SK-N-SH (cell line): ENCODE results near the gene CRIP3. TPM values are rescaled to one million over a fixed set of nuclear protein-coding genes. Genes with fewer than 3 reads are reported as not detected.

Source experiments
- CTCF ChIA-PET: fragments of 300-600, 350-600 bp; formaldehyde crosslinking; extraction: SDS; loops from one replicate; lab custom pipeline; 2021; lab: Yijun Ruan, JAX
- POLR2A ChIA-PET: fragments of 350-600 bp; sonication (Branson Sonifier 250); formaldehyde crosslinking; extraction: SDS; loops from one replicate; lab custom pipeline; 2020; ENCODE audit warnings: antibody characterized with exemption, inconsistent platforms; lab: Yijun Ruan, JAX
- DNase-seq: peaks from one replicate; pipeline ENCODE4 v3.0.0; 2012
- H2AFZ ChIP-seq: fragments of 200-600 bp; sonication (generic); 2 replicates; pipeline ENCODE4 v1.8.1; 2016; ENCODE audit warnings: antibody characterized with exemption, mild to moderate bottlenecking, low read depth
- H3F3A ChIP-seq: fragments of 200-600 bp; sonication (generic); replicated peaks from 2 replicates; pipeline ENCODE3; 2016; ENCODE audit warnings: antibody characterized with exemption, mild to moderate bottlenecking; ENCODE audit not compliant: insufficient read depth
- H3K27ac ChIP-seq, 2 experiments: fragments of 200-500 bp in 1 of 2; fragments of 200-600 bp in 1 of 2; sonication (Bioruptor generic) in 1 of 2; sonication (generic), shearing (Covaris generic) in 1 of 2; 2 replicates each; pipeline versions ENCODE4 v1.5.1 to v1.6.1; 2014 to 2016; ENCODE audit warnings: low read depth in 2 of 2, inconsistent platforms in 1 of 2, low read length in 1 of 2, mild to moderate bottlenecking in 1 of 2, mixed read lengths in 1 of 2
- H3K27me3 ChIP-seq: fragments of 200-600 bp; sonication (generic), shearing (Covaris generic); 2 replicates; pipeline ENCODE4 v1.6.1; 2016; ENCODE audit warnings: mixed run types; ENCODE audit not compliant: insufficient read depth
- H3K36me3 ChIP-seq, 2 experiments: fragments of 200-500 bp in 1 of 2; fragments of 200-600 bp in 1 of 2; sonication (Bioruptor generic) in 1 of 2; sonication (generic) in 1 of 2; replicated peaks in 1 of 2; 2 replicates each; pipeline versions ENCODE3 to v1.5.1; 2014 to 2016; ENCODE audit warnings: low read length in 1 of 2, mild to moderate bottlenecking in 1 of 2; ENCODE audit not compliant: insufficient read depth in 2 of 2, control insufficient read depth in 1 of 2
- H3K4me1 ChIP-seq, 2 experiments: fragments of 200-500 bp in 1 of 2; fragments of 200-600 bp in 1 of 2; sonication (Bioruptor generic) in 1 of 2; sonication (generic), shearing (Covaris generic) in 1 of 2; 2 replicates each; pipeline versions ENCODE4 v1.5.1 to v1.6.1; 2014 to 2016; ENCODE audit warnings: low read depth in 1 of 2, low read length in 1 of 2, mixed run types in 1 of 2; ENCODE audit not compliant: insufficient read depth in 2 of 2, control insufficient read depth in 1 of 2
- H3K4me2 ChIP-seq: fragments of 200-600 bp; sonication (generic), shearing (Covaris generic); 2 replicates; pipeline ENCODE4 v1.6.1; 2017; ENCODE audit warnings: mixed run types
- H3K4me3 ChIP-seq, 2 experiments: fragments of 200-500 bp in 1 of 2; fragments of 200-600 bp in 1 of 2; sonication (Bioruptor generic) in 1 of 2; sonication (generic), shearing (Covaris generic) in 1 of 2; 2 replicates each; pipeline versions ENCODE4 v1.5.1 to v1.8.1; 2014 to 2016; ENCODE audit warnings: low read depth in 2 of 2, inconsistent platforms in 1 of 2, low read length in 1 of 2, mild to moderate bottlenecking in 1 of 2, mixed read lengths in 1 of 2, moderate library complexity in 1 of 2
- H3K79me2 ChIP-seq: fragments of 200-600 bp; sonication (generic); 2 replicates; pipeline ENCODE4 v1.8.1; 2017; ENCODE audit warnings: mild to moderate bottlenecking; ENCODE audit not compliant: insufficient read depth
- H3K9ac ChIP-seq: fragments of 200-600 bp; sonication (generic); 2 replicates; pipeline ENCODE4 v1.6.1; 2017; ENCODE audit warnings: mixed run types
- H3K9me2 ChIP-seq: fragments of 200-600 bp; sonication (generic); 2 replicates; pipeline ENCODE4 v1.6.1; 2017; ENCODE audit warnings: mixed run types
- H3K9me3 ChIP-seq: fragments of 200-600 bp; sonication (generic); 2 replicates; pipeline ENCODE4 v1.6.1; 2017; ENCODE audit warnings: mixed run types, mild to moderate bottlenecking, moderate library complexity
- H4K20me1 ChIP-seq: fragments of 200-600 bp; sonication (generic); 2 replicates; pipeline ENCODE4 v1.6.1; 2017; ENCODE audit warnings: mild to moderate bottlenecking, mixed run types; ENCODE audit not compliant: insufficient read depth
- EP300 ChIP-seq, 2 experiments: IDR thresholded peaks; 2 replicates each; pipeline versions ENCODE4 v1.4.0 to v1.6.1; 2012; ENCODE audit warnings: borderline replicate concordance in 1 of 2, low read depth in 1 of 2, low read length in 1 of 2
- FOXM1 ChIP-seq: IDR thresholded peaks from 2 replicates; pipeline ENCODE4 v1.4.0; 2012; ENCODE audit warnings: low read depth, mild to moderate bottlenecking
- GATA2 ChIP-seq: sonication (generic); formaldehyde crosslinking; IDR thresholded peaks from 2 replicates; pipeline ENCODE4 v1.5.0; 2020; ENCODE audit warnings: mild to moderate bottlenecking, missing genetic modification reagents
- JUND ChIP-seq: IDR thresholded peaks from 2 replicates; pipeline ENCODE4 v1.4.0; 2012
- MEF2A ChIP-seq: IDR thresholded peaks from 2 replicates; pipeline ENCODE4 v1.4.0; 2012; ENCODE audit warnings: low read depth, borderline replicate concordance
- MXI1 ChIP-seq: IDR thresholded peaks from 2 replicates; pipeline ENCODE4 v1.6.1; 2012; ENCODE audit warnings: mild to moderate bottlenecking, low read depth, low read length, improper control_type of control experiment
- POLR2AphosphoS5 ChIP-seq: IDR thresholded peaks from 2 replicates; pipeline ENCODE4 v1.6.1; 2012; ENCODE audit warnings: low read depth, low read length
- RCOR1 ChIP-seq: fragments of 150-350 bp; IDR thresholded peaks from 2 replicates; pipeline ENCODE4 v1.6.1; 2017; ENCODE audit warnings: antibody characterized with exemption, low read length
- RFX5 ChIP-seq: IDR thresholded peaks from 2 replicates; pipeline ENCODE4 v1.6.1; 2012; ENCODE audit warnings: mild to moderate bottlenecking, improper control_type of control experiment, low read length
- RXRA ChIP-seq: IDR thresholded peaks from 2 replicates; pipeline ENCODE4 v1.4.0; 2012; ENCODE audit warnings: low read depth, mild to moderate bottlenecking, borderline replicate concordance
- TEAD4 ChIP-seq: IDR thresholded peaks from 2 replicates; pipeline ENCODE4 v1.4.0; 2012; ENCODE audit warnings: mild to moderate bottlenecking, borderline replicate concordance; ENCODE audit not compliant: insufficient read depth
- WGBS: methylation state at CpG from one replicate; pipeline ENCODE4 v1.1.6; 2017; ENCODE audit warnings: low lambda C conversion rate; 5-methylcytosine and 5-hydroxymethylcytosine counted together
- polyA plus RNA-seq, 3 experiments: library from polyadenylated mRNA; depleted of rRNA; stranded (reverse); fragments of >200 nt; gene quantifications; 2 replicates each; pipeline ENCODE4 v1.2.3, GENCODE V29; 2012
- TF ChIP-seq, protein P1 (sequence below): fragments of 200-600 bp; sonication (generic); IDR thresholded peaks from 2 replicates; pipeline ENCODE4 v1.6.1; 2017; ENCODE audit warnings: antibody characterized with exemption, mild to moderate bottlenecking, moderate library complexity
- TF ChIP-seq, protein P2 (sequence below): fragments of 150-350 bp; IDR thresholded peaks from 2 replicates; pipeline ENCODE4 v1.6.1; 2017; ENCODE audit warnings: antibody characterized with exemption, low read length, low read depth, borderline replicate concordance
- TF ChIP-seq, protein P3 (sequence below): IDR thresholded peaks from 2 replicates; pipeline ENCODE4 v1.4.0; 2012; ENCODE audit warnings: low read depth

The CRIP3 gene
- polyA plus RNA-seq, 1 of the 3 experiments (the other 2 are of a cell fraction), result not detected

DNA sequence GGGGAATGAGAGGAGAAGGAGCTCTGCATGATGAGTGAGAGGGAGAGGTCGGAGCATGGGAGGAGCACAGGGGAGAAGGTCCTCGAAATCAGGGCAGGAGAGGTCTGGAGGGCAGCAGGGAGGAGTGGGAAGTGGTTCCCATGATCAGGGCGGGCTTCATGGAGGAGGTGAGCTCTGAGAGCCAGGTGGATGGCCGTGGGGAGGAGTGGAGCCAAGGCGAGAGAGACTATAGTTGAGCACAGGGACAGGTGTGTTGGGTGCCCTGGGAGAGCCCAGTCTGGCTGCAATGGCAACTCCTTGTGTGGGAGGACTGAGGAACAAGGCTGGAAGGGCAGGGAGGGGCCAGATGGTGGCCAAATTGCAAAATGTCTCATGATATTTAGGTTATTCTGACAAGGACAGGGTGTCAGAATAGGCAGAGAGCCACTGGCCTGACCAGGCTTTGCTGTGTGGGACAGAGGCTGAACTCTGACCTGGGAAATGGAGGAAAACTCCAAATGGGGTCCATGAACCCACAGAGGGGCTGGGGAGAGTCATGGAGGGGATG lies 44.0 kb downstream of the CRIP3 start:
- CTCF ChIA-PET, result interaction anchor here (0.8 kb wide), 1 partner anchor 36 kb away, joined by 3 read pairs; the partner anchor contains the start of gene DNPH1
- DNase-seq, result no peak
- Histone ChIP-seq H3F3A (no peaks in the 10 kb centered on the region), H3K4me3 (no peak overlapping the region), H3K9ac (no peak overlapping the region), H3K4me1 (peaks cover 0 to 6% of the 10 kb centered on the region in 2 experiments; a peak in 1 of 4 replicates), H3K27me3 (no peaks in the 10 kb centered on the region), H3K79me2 (no peaks in the 10 kb centered on the region), H3K4me2 (no peak overlapping the region), H2AFZ (no peak overlapping the region), H3K9me2 (no peaks in the 10 kb centered on the region), H3K27ac (no peak overlapping the region), H3K36me3 (no peaks in the 10 kb centered on the region), H4K20me1 (no peaks in the 10 kb centered on the region), H3K9me3 (no peaks in the 10 kb centered on the region)
- WGBS, result 57% methylated on average over 5 of the region's 5 CpGs
- POLR2A ChIA-PET, result no interaction called here
- TF ChIP-seq, protein P1, sequence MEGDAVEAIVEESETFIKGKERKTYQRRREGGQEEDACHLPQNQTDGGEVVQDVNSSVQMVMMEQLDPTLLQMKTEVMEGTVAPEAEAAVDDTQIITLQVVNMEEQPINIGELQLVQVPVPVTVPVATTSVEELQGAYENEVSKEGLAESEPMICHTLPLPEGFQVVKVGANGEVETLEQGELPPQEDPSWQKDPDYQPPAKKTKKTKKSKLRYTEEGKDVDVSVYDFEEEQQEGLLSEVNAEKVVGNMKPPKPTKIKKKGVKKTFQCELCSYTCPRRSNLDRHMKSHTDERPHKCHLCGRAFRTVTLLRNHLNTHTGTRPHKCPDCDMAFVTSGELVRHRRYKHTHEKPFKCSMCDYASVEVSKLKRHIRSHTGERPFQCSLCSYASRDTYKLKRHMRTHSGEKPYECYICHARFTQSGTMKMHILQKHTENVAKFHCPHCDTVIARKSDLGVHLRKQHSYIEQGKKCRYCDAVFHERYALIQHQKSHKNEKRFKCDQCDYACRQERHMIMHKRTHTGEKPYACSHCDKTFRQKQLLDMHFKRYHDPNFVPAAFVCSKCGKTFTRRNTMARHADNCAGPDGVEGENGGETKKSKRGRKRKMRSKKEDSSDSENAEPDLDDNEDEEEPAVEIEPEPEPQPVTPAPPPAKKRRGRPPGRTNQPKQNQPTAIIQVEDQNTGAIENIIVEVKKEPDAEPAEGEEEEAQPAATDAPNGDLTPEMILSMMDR, result no peak
- TF ChIP-seq JUND (no peak), POLR2AphosphoS5 (no peak), MEF2A (no peak), RXRA (no peak), TEAD4 (no peak), FOXM1 (no peak), RCOR1 (no peak), GATA2 (CRISPR knock-in tag) (no peak), EP300 (IDR thresholded peaks at IDR 0.05; ENCODE audit: borderline replicate concordance in 1 of 2, low read depth in 1 of 2, low read length in 1 of 2) (no peak), MXI1 (no peak), RFX5 (no peak)
- TF ChIP-seq, protein P2, sequence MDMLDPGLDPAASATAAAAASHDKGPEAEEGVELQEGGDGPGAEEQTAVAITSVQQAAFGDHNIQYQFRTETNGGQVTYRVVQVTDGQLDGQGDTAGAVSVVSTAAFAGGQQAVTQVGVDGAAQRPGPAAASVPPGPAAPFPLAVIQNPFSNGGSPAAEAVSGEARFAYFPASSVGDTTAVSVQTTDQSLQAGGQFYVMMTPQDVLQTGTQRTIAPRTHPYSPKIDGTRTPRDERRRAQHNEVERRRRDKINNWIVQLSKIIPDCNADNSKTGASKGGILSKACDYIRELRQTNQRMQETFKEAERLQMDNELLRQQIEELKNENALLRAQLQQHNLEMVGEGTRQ, result no peak
- TF ChIP-seq, protein P3, sequence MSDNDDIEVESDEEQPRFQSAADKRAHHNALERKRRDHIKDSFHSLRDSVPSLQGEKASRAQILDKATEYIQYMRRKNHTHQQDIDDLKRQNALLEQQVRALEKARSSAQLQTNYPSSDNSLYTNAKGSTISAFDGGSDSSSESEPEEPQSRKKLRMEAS, result no peak
